Gastrocnemius medialis (tissue), 4 donors: ENCODE measurements around the gene IL2RG.

Experiments used
- CTCF ChIP-seq, 5 experiments: fragments of 450-650 bp in 3 of 5; fragments of 200-600 bp in 2 of 5; sonication (generic) in 2 of 5; IDR thresholded peaks in 4 of 5; conservative IDR thresholded peaks in 1 of 5; 1 replicate in 4 of 5; 2 replicates in 1 of 5; pipeline ENCODE4 v1.5.1; 2016 to 2019; ENCODE audit warnings: antibody characterized with exemption in 5 of 5, mild to moderate bottlenecking in 3 of 5, moderate library complexity in 3 of 5
- POLR2A ChIP-seq, 2 donors: fragments of 450-650 bp; IDR thresholded peaks; one replicate each; pipeline ENCODE4 v1.6.1; 2017; ENCODE audit warnings: antibody characterized with exemption in 2 of 2, mild to moderate bottlenecking in 2 of 2, moderate library complexity in 2 of 2

GRCh38 chrX:71106427-71106826 is 5.0 kb downstream of the IL2RG start, which contains the start of gene CXorf65:
- TF ChIP-seq CTCF (IDR thresholded peaks at IDR 0.05 in 4 of 5, conservative IDR thresholded peaks at IDR 0.05 in 1 of 5) (no peak), POLR2A (IDR thresholded peaks at IDR 0.05) (no peak)
